Activated CD8-positive, alpha-beta memory T cell treated with anti-CD3 and anti-CD28 coated beads, Interleukin-2, amount 50 U/mL, for 48 hours (primary cell): ENCODE measurements around the gene DIAPH2.
"Not testable (repeated sequence)": the region's sequence is repeated elsewhere in the genome, so short reads cannot be mapped to it uniquely, and the experiment has no call there.

ENCODE experiments used
- DNase-seq: peaks from one replicate; pipeline ENCODE4 v3.0.0-alpha.2; 2020

Gene DIAPH2

DNA sequence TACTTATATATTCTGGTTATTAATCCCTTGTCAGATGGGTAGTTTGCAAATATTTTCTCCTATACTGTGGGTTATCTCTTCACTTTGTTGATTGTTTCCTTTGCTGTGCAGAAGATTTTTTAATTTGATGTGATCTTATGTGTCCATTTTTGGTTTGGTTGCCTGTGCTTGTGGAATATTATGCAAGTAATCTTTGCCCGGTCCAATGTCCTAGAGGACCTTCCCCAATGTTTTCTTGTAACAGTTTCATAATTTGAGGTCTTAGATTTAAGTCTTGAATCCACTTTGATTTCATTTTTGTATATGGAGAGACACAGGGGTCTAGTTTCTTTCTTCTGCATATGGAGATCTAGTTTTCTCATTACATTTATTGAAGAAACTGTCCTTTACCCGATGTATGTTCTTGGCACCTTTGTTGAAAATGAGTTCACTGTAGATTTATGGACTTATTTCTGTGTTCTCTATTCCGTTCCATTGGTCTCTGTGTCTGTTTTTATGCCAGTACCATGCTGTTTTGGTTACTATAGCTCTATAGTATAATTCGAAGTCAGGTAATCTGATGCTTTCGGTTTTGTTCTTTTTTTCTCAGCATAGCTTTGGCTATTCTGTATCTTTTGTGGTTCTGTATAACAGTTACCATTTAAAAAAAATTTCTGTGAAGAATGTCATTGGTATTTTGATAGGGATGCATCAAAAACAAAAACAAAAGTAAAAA, 34.7 kb downstream of the DIAPH2 start:
- no peak for DNase-seq

- DNase-seq, result no peak
Measured at GRCh38 chrX:96721354-96721753, 36.7 kb downstream of the DIAPH2 start.

DNA sequence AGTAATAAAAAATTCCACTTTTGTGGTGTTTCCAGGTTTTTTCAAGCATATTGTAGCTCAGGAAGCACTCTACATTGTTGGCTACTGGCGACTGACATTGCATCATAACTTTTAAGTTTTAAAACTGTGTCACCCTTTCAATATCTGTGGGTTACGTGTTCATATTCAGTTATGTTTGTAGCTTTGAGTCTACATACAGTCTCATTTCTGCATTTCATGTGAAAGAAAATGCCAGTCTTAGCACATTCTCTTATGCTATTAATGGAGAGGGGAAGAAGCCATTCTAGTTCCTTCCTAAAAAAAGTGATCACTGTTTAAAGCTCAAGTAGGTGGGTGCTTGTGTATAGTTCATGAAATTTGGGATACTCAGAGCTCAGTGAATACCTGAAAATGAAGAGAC, 38.1 kb downstream of the DIAPH2 start:
- DNase-seq, result no peak

DNA sequence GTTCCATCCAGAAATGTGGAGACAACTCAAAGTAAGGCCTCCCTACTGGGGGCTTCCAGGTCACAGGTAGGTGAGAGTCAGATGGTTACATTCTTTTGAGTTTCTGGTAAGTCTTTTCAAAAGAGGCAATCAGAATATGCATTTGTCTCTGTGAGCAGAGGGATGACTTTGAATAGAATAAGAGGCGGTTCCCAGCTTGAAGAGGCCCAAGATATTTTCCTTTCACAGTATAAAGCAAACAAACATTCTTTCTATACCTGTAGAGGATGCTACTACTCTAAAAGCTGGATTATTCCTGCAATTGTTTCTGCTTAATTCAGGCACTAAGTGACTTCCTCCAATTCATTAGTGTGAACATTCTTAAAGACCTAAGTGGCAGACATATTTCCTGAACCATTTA, 44.4 kb downstream of the DIAPH2 start:
- DNase-seq, result no peak

DNA sequence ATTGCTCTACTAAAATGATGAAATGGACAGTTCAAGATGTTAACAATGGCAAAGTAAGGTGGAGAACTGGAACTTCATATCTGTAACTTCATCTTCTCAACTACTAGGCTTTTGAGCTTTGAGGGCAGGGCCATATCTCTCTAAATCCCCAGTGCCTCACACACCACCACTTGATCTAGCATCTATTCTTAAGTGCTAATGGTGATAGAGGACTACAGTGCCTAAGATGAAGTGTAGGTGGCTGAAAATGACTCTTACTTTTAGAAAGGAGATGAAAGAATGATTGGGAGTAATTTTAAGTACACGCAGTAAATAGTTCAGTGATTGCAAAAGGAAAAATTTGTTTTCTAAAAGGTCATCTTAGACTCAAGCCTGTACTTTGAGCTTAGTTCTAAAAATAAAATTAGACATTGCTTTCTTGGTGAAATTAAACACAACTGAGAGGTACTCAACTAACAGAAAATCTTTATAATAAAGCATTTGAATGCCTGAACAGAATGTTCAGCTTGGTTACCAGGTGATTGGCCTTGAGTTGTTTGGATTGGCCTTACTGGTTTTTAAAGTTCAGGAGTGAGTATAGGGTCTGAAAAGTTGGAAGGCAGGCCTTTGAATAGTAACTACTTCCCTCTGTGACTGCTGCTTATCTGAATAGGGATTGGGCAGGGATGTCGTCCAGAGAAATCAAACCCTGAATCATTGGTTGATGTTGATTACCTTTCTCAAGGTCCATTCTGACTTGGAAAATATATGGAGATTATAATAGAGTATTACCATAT, 45.4 kb downstream of the DIAPH2 start:
- no peak for DNase-seq

- not testable (repeated sequence) for DNase-seq
Measured at GRCh38 chrX:96731000-96731399, 46.4 kb downstream of the DIAPH2 start.

GRCh38 chrX:96743367-96744073, 58.9 kb downstream of the DIAPH2 start:
- no peak for DNase-seq

GRCh38 chrX:96752781-96753180, 68.1 kb downstream of the DIAPH2 start:
- no peak for DNase-seq

DNA sequence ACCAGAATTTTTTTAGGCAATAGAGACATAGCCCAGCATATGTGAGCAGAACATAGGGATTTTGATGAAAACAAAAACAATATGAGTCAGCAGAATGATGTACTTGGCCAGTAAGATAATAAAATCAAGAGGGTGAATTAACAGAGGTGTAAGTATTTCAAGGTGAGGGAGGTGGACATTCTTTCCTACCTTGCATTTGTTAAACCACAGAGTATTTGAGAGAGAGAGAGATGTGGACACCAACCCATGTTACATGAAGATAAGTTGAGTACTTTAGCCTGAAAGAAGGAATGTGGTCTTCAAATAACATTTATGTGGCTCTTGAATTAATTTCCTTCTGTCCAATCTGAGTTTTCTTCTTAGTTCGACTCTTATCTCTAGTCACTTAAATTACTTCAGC, 68.6 kb downstream of the DIAPH2 start:
- no peak for DNase-seq

DNA sequence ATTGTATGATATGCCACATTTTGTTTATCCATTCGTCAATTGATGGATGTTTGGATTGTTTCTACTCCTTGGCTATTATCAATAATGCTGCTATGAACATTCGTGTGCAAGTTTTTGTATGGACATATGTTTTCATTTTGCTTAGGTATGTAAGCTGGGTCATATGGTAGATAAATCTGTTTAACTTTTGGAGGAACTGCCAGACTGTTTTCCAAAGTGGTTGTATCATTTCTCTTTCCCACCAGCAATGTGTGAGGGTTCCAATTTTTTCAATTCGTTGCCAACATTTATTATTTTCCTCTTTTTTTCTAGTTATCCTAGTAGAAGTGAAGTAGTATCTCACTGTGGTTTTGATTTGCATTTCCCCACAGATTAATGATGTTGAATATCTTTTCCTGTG, 71.8 kb downstream of the DIAPH2 start:
- DNase-seq, result no peak

GRCh38 chrX:96761566-96761965, 76.9 kb downstream of the DIAPH2 start:
- no peak for DNase-seq

GRCh38 chrX:96763608-96764007, 79.0 kb downstream of the DIAPH2 start:
- DNase-seq, result no peak

GRCh38 chrX:96764864-96765263, 80.2 kb downstream of the DIAPH2 start:
- DNase-seq, result no peak

- no peak for DNase-seq
Measured at GRCh38 chrX:96770315-96770714, 85.7 kb downstream of the DIAPH2 start.

- no peak for DNase-seq
Measured at GRCh38 chrX:96771486-96771885, 86.8 kb downstream of the DIAPH2 start.

- DNase-seq, result no peak
Measured at GRCh38 chrX:96774116-96774515, 89.5 kb downstream of the DIAPH2 start.

GRCh38 chrX:96776966-96777365, 92.3 kb downstream of the DIAPH2 start:
- no peak for DNase-seq

GRCh38 chrX:96791559-96791958, 106.9 kb downstream of the DIAPH2 start:
- no peak for DNase-seq

DNA sequence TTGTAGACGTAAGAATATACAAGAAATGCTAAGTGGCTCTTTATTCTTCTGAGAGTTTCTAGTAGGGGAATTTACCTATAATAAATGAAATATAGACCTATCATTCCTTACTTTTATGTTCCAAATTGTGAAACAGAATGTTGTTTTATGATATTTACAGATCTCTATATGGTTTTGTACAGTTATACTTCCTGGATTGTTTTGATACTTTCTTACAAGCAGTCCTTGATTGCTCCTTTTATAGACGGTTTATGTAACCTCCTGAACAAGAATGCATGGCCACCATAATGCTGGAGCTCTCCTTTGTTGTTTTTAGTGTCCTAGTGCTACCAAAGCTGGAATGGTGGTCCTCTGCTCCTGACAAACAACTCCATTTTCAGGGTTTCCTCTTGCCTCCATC, 107.4 kb downstream of the DIAPH2 start:
- no peak for DNase-seq

DNA sequence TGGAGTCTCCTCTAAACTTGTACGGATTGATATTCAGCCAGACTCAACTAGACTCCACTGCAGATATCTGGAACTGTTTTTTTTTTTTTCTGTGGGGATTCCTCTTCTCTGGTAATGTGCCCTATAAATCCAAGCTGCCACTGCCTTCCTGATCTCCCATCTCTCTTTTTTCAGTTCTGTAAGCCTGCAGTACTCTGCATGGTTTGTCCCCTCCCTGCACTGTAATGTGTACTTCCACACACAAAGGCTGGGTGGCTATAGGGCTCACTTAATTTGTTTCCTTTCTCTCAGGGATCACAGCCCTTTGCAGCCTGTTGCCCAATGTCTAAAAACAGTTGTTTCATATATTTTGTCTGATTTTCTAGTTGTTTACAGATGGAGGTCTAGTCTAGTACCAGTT, 114.3 kb downstream of the DIAPH2 start:
- DNase-seq, result no peak

DNA sequence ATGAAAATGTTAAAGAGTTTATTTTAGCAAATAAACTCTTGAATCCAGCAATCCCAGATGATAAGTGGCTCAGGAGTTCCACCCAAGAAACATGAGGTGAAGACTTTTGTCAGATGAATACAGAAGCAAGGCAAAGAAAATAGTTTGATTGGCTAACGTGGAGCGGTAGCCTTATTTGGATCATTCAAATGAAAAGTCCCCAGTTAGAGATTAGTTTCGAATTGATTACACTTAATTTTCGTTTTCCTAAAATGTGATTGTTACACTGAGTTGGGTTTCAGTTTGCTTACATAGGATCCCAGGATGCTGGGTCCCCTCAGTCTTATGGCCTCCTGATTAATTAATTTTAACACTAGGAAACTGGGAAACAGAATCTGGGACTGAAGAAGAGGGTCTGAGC, 122.7 kb downstream of the DIAPH2 start:
- no peak for DNase-seq

- DNase-seq, result no peak
Measured at GRCh38 chrX:96820935-96821334, 136.3 kb downstream of the DIAPH2 start.

DNA sequence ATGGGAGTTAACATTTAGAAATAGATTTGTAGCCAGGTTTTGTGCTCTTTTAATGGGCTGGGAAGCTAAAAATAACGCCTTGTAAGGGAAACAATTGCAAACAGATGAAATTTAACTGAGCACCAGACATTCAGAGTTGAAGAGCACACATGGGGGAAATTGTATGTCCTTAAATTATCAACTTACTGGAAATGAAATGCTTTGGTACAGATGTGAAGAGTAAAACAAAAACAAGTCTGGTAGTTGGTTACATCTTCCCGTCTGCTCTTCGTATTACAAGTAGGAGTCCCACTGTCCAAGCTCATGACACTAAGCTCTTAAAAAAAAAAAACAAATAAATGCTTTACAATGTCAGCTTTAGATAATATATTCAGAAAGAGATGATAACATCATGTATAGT, 139.5 kb downstream of the DIAPH2 start:
- no peak for DNase-seq

DNA sequence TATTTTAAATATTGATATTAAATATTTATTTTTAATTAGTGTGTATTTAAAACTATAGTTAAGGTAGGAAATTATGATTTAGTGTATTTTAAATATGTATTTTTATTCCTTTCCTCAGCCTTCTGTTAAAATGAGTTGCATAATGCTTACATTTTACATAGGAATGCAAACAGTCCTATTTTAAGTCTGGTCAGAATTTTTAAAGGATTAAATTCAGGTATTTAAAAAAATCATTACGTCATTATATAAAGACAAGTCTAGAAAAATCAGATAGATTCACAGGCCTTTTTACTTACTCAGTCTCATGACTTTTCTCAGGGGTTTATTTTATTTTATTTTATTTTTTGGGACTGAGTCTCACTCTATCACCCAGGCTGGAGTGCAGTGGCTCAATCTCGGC, 148.7 kb downstream of the DIAPH2 start:
- no peak for DNase-seq
